BE2C (cell line): ENCODE data around the gene HES4.

Source experiments
- DNase-seq: peaks from one replicate; pipeline ENCODE4 v3.0.0-alpha.2; 2020
- H3K27me3 ChIP-seq: fragments of 250-450 bp; sonication (Bioruptor Pico); 2 replicates; pipeline ENCODE4 v1.5.1; 2020; ENCODE audit warnings: mild to moderate bottlenecking
- H3K36me3 ChIP-seq: fragments of 250-450 bp; sonication (Bioruptor Pico); 2 replicates; pipeline ENCODE4 v1.5.1; 2020; ENCODE audit warnings: mild to moderate bottlenecking
- H3K4me1 ChIP-seq: fragments of 250-450 bp; sonication (Bioruptor Pico); 2 replicates; pipeline ENCODE4 v1.5.1; 2020
- H3K4me3 ChIP-seq: 2 replicates; pipeline ENCODE4 v1.5.1; 2011; ENCODE audit warnings: low read depth, low read length
- H3K9me3 ChIP-seq: fragments of 250-450 bp; sonication (Bioruptor Pico); 2 replicates; pipeline ENCODE4 v1.5.1; 2020
- CTCF ChIP-seq: IDR thresholded peaks from 2 replicates; pipeline ENCODE4 v1.5.1; 2012; ENCODE audit warnings: mild to moderate bottlenecking, low read depth, low read length

Gene HES4

DNA sequence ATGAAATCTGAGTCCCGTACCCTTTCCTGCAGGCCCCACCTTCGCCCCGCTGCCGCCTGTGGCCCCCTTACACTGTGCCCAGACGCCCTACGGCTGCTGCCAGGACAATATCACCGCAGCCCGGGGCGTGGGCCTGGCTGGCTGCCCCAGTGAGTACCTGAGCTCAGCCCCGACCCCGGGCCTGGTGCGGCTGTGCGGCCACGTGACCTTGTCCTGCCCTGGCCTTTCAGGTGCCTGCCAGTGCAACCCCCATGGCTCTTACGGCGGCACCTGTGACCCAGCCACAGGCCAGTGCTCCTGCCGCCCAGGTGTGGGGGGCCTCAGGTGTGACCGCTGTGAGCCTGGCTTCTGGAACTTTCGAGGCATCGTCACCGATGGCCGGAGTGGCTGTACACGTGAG lies 45.2 kb upstream of the HES4 start:
- H3K27me3 ChIP-seq: peaks cover 5% of the 10 kb centered on the region
- H3K4me1 ChIP-seq: peaks cover 4% of the 10 kb centered on the region
- H3K36me3 ChIP-seq: no peaks in the 10 kb centered on the region
- TF ChIP-seq CTCF: no peak
- H3K4me3 ChIP-seq: no peak overlapping the region
- H3K9me3 ChIP-seq: no peaks in the 10 kb centered on the region
- DNase-seq: no peak

GRCh38 chr1:1044455-1045078 lies 44.7 kb upstream of the HES4 start:
- Histone ChIP-seq H3K4me3 (no peak overlapping the region), H3K36me3 (no peaks in the 10 kb centered on the region), H3K4me1 (peaks cover 9% of the 10 kb centered on the region), H3K27me3 (peaks cover 11% of the 10 kb centered on the region), H3K9me3 (no peaks in the 10 kb centered on the region)
- DNase-seq: no peak
- no peak for TF ChIP-seq CTCF

GRCh38 chr1:1043921-1044320 lies 44.0 kb upstream of the HES4 start:
- Histone ChIP-seq H3K27me3 (peaks cover 17% of the 10 kb centered on the region), H3K4me1 (peaks cover 14% of the 10 kb centered on the region), H3K9me3 (no peaks in the 10 kb centered on the region), H3K36me3 (no peaks in the 10 kb centered on the region), H3K4me3 (no peak overlapping the region)
- no peak for DNase-seq
- no peak for TF ChIP-seq CTCF

DNA sequence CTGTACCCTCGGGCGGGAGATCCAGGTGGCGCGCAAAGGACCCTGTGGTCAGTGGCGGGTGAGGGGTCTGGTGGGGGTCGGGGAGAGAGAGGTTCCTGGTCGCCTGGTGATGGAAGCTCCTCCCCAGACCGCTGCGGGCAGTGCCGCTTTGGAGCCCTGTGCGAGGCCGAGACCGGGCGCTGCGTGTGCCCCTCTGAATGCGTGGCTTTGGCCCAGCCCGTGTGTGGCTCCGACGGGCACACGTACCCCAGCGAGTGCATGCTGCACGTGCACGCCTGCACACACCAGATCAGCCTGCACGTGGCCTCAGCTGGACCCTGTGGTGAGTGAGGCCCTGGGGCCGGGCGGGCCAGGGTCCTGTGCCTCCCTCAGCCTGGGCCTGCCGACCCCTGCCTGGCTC lies 43.5 kb upstream of the HES4 start:
- no peak overlapping the region for H3K4me3 ChIP-seq
- H3K36me3 ChIP-seq: no peaks in the 10 kb centered on the region
- peaks cover 14% of the 10 kb centered on the region for H3K4me1 ChIP-seq
- no peak for DNase-seq
- H3K9me3 ChIP-seq: no peaks in the 10 kb centered on the region
- H3K27me3 ChIP-seq: peaks cover 22% of the 10 kb centered on the region
- no peak for TF ChIP-seq CTCF

DNA sequence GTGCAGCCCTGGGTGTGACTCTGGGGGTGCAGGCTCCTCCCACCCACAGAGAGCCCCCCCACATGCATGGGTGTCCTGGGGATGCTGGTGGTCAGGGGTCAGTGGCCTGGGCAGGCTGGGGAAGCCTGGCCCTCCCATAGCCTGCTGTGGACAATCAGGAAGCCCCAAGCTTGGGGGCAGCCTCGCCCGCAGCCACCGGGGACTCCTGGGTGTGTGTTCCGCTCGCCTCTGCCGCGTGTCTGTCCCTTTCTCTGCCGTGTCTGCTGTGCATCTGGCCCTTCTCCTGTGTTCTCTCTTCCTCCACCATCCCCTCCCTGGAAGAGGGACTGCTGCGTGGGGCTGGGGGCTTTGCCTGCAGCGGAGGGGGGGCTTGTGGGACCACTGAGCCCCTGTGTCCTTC lies 42.9 kb upstream of the HES4 start:
- DNase-seq: no peak
- H3K9me3 ChIP-seq: no peaks in the 10 kb centered on the region
- H3K36me3 ChIP-seq: no peaks in the 10 kb centered on the region
- peaks cover 25% of the 10 kb centered on the region for H3K27me3 ChIP-seq
- peaks cover 14% of the 10 kb centered on the region for H3K4me1 ChIP-seq
- H3K4me3 ChIP-seq: no peak overlapping the region
- no peak for TF ChIP-seq CTCF

- Histone ChIP-seq H3K9me3 (no peaks in the 10 kb centered on the region), H3K27me3 (peaks cover 25% of the 10 kb centered on the region), H3K36me3 (no peaks in the 10 kb centered on the region), H3K4me1 (peaks cover 14% of the 10 kb centered on the region), H3K4me3 (no peak overlapping the region)
- DNase-seq: no peak
- no peak for TF ChIP-seq CTCF
Observed at GRCh38 chr1:1041873-1042272, 42.0 kb upstream of the HES4 start.
